Keratinocyte (primary cell): ENCODE data around the gene ALG14. TPM values are rescaled to one million over a fixed set of nuclear protein-coding genes. Genes with fewer than 3 reads are reported as not detected.

ENCODE experiments used
- DNase-seq: peaks from one replicate; pipeline ENCODE4 v3.0.0-alpha.2; 2011; ENCODE audit warnings: low read depth, missing footprints, low spot score
- FAIRE-seq: peaks from 2 replicates; lab custom pipeline; 2011; peaks lifted over from hg19 to GRCh38; lab: Jason Lieb, UNC
- H2AFZ ChIP-seq: 2 replicates; pipeline ENCODE4 v1.6.0; 2012; ENCODE audit warnings: low read length, control low read depth, inconsistent platforms; ENCODE audit not compliant: control insufficient read depth
- H3K27ac ChIP-seq: 2 replicates; pipeline ENCODE4 v1.5.1; 2011; ENCODE audit warnings: low read length; ENCODE audit not compliant: control insufficient read depth, insufficient read depth
- H3K27me3 ChIP-seq: 3 replicates; pipeline ENCODE4 v1.6.0; 2011; ENCODE audit warnings: low read length; ENCODE audit not compliant: control insufficient read depth, insufficient read depth; ENCODE audit errors: extremely low read depth
- H3K36me3 ChIP-seq, 2 experiments: 2 replicates in 1 of 2; 3 replicates in 1 of 2; pipeline ENCODE4 v1.5.1; 2011; ENCODE audit warnings: low read length in 2 of 2, mild to moderate bottlenecking in 1 of 2; ENCODE audit not compliant: control insufficient read depth in 2 of 2, insufficient read depth in 2 of 2; ENCODE audit errors: extremely low read depth in 1 of 2
- H3K4me1 ChIP-seq: 3 replicates; pipeline ENCODE4 v1.5.1; 2011; ENCODE audit warnings: low read length; ENCODE audit not compliant: control insufficient read depth, insufficient read depth; ENCODE audit errors: extremely low read depth
- H3K4me2 ChIP-seq: 3 replicates; pipeline ENCODE4 v1.6.0; 2011; ENCODE audit warnings: low read depth, low read length; ENCODE audit not compliant: control insufficient read depth, insufficient read depth; ENCODE audit errors: extremely low read depth
- H3K4me3 ChIP-seq, 3 experiments: fragments of 200-600 bp in 1 of 3; sonication (generic) in 1 of 3; 2 replicates in 2 of 3; 3 replicates in 1 of 3; pipeline ENCODE4 v1.5.1; 2011 to 2016; ENCODE audit warnings: low read length in 3 of 3, mild to moderate bottlenecking in 3 of 3, control low read depth in 2 of 3, inconsistent platforms in 1 of 3, low read depth in 1 of 3, mixed read lengths in 1 of 3, mixed run types in 1 of 3, moderate library complexity in 1 of 3; ENCODE audit not compliant: control insufficient read depth in 2 of 3, insufficient read depth in 2 of 3; ENCODE audit errors: extremely low read depth in 1 of 3
- H3K79me2 ChIP-seq: 2 replicates; pipeline ENCODE4 v1.6.0; 2012; ENCODE audit warnings: low read length; ENCODE audit not compliant: control insufficient read depth, insufficient read depth
- H3K9ac ChIP-seq: 3 replicates; pipeline ENCODE4 v1.6.0; 2011; ENCODE audit warnings: low read length; ENCODE audit not compliant: control insufficient read depth, insufficient read depth; ENCODE audit errors: extremely low read depth
- H3K9me1 ChIP-seq: 3 replicates; pipeline ENCODE4 v1.6.0; 2011; ENCODE audit warnings: low read length; ENCODE audit not compliant: control insufficient read depth, insufficient read depth; ENCODE audit errors: extremely low read depth
- H3K9me3 ChIP-seq: 2 replicates; pipeline ENCODE4 v1.5.1; 2012; ENCODE audit warnings: low read depth, low read length; ENCODE audit not compliant: control insufficient read depth
- H4K20me1 ChIP-seq: 3 replicates; pipeline ENCODE4 v1.6.0; 2011; ENCODE audit warnings: low read length; ENCODE audit not compliant: control insufficient read depth, insufficient read depth; ENCODE audit errors: extremely low read depth
- CTCF ChIP-seq, 3 experiments: IDR thresholded peaks in 1 of 3; conservative IDR thresholded peaks in 1 of 3; optimal IDR thresholded peaks in 1 of 3; 2 replicates in 2 of 3; 3 replicates in 1 of 3; pipeline versions ENCODE3 to v1.5.1; 2011; ENCODE audit warnings: low read length in 3 of 3, mild to moderate bottlenecking in 3 of 3, moderate library complexity in 2 of 3, control low read depth in 1 of 3, inconsistent platforms in 1 of 3; ENCODE audit not compliant: insufficient read depth in 2 of 3; ENCODE audit errors: extremely low read depth in 1 of 3
- EZH2 ChIP-seq: IDR thresholded peaks from one replicate; pipeline ENCODE4 v1.6.1; 2012; ENCODE audit warnings: inconsistent platforms, mild to moderate bottlenecking, low read length, moderate library complexity
- dilution Hi-C: fragments of 300-500 bp; cut with MboI; formaldehyde crosslinking; loops from one replicate; pipeline ENCODE4 v1.7.0; 2020; ENCODE audit warnings: low sequenced_read_pairs; ENCODE audit not compliant: extremely low pct_ligation_motif_present
- polyA plus RNA-seq, 5 experiments: library from polyadenylated mRNA; depleted of rRNA in 3 of 5; stranded (reverse) in 3 of 5; stranded (forward) in 1 of 5; unstranded in 1 of 5; fragments of >200 nt; gene quantifications; 1 replicate in 1 of 5; 2 replicates in 3 of 5; 3 replicates in 1 of 5; pipeline versions ENCODE4 v1.2.1 to v1.2.3, GENCODE V29; 2011 to 2012; ENCODE audit warnings: missing spikeins in 2 of 5, low read depth in 1 of 5, low replicate concordance in 1 of 5

Gene ALG14
- polyA plus RNA-seq, 1 donor (not counting 4 experiments of a cell fraction or from before 2014, with no cell fraction given): 4.6 TPM

- peak; percentile 79 for FAIRE-seq
- Histone ChIP-seq H3K4me1 (peaks cover 18% of the 10 kb centered on the region), H3K4me3 (no peak overlapping the region), H3K4me2 (no peak overlapping the region), H3K9me3 (no peaks in the 10 kb centered on the region), H3K27ac (no peak overlapping the region), H3K79me2 (no peaks in the 10 kb centered on the region), H3K9ac (no peak overlapping the region), H3K36me3 (no peaks in the 10 kb centered on the region), H4K20me1 (no peaks in the 10 kb centered on the region), H3K9me1 (no peaks in the 10 kb centered on the region), H3K27me3 (no peaks in the 10 kb centered on the region), H2AFZ (no peak overlapping the region)
- TF ChIP-seq CTCF (optimal IDR thresholded peaks at IDR 0.05 in 1 of 3, IDR thresholded peaks at IDR 0.05 in 1 of 3, conservative IDR thresholded peaks at IDR 0.05 in 1 of 3; ENCODE audit: extremely low read depth in 1 of 3, insufficient read depth in 2 of 3, low read length in 3 of 3) (no peak), EZH2 (no peak)
- DNase-seq: no peak
- dilution Hi-C loops: no loop called here
Observed at GRCh38 chr1:94940738-94941137, 132.0 kb downstream of the ALG14 start.

- DNase-seq: no peak
- no peaks in the 10 kb centered on the region for H3K79me2 ChIP-seq
- FAIRE-seq: no peak
- H4K20me1 ChIP-seq: no peaks in the 10 kb centered on the region
- H3K4me3 ChIP-seq: no peak overlapping the region
- H3K27me3 ChIP-seq: no peaks in the 10 kb centered on the region
- H3K27ac ChIP-seq: no peak overlapping the region
- no peak overlapping the region for H2AFZ ChIP-seq
- no peaks in the 10 kb centered on the region for H3K9me3 ChIP-seq
- no peak overlapping the region for H3K4me2 ChIP-seq
- peaks cover 18% of the 10 kb centered on the region for H3K4me1 ChIP-seq
- H3K9ac ChIP-seq: no peak overlapping the region
- TF ChIP-seq CTCF (optimal IDR thresholded peaks at IDR 0.05 in 1 of 3, IDR thresholded peaks at IDR 0.05 in 1 of 3, conservative IDR thresholded peaks at IDR 0.05 in 1 of 3; ENCODE audit: extremely low read depth in 1 of 3, insufficient read depth in 2 of 3, low read length in 3 of 3): no peak
- dilution Hi-C loops: no loop called here
- H3K9me1 ChIP-seq: no peaks in the 10 kb centered on the region
- no peaks in the 10 kb centered on the region for H3K36me3 ChIP-seq
Observed at GRCh38 chr1:94937820-94938219, 134.9 kb downstream of the ALG14 start.
